DOHH2 (cell line): ENCODE data around the gene ANKRD29.

Experiments
- H3F3A ChIP-seq: fragments of 200-600 bp; sonication (generic), shearing (Covaris generic); 2 replicates; pipeline ENCODE4 v1.6.0; 2016; ENCODE audit warnings: antibody characterized with exemption, mild to moderate bottlenecking; ENCODE audit not compliant: control insufficient read depth, insufficient read depth
- H3K27ac ChIP-seq: fragments of 200-600 bp; sonication (generic); 2 replicates; pipeline ENCODE4 v1.5.1; 2014; ENCODE audit warnings: low read depth, mild to moderate bottlenecking, low read length, moderate library complexity
- H3K27me3 ChIP-seq: fragments of 200-600 bp; sonication (generic); 2 replicates; pipeline ENCODE4 v1.6.1; 2014; ENCODE audit warnings: mild to moderate bottlenecking, low read length, mixed read lengths; ENCODE audit not compliant: control insufficient read depth
- H3K36me3 ChIP-seq: fragments of 200-600 bp; sonication (generic); 2 replicates; pipeline ENCODE4 v1.6.1; 2014; ENCODE audit warnings: mild to moderate bottlenecking, low read length, moderate library complexity, mixed read lengths; ENCODE audit not compliant: control insufficient read depth
- H3K4me1 ChIP-seq: fragments of 200-600 bp; sonication (generic); 2 replicates; pipeline ENCODE4 v1.6.1; 2014; ENCODE audit warnings: mild to moderate bottlenecking, low read length, mixed read lengths; ENCODE audit not compliant: control insufficient read depth
- H3K4me2 ChIP-seq: fragments of 200-600 bp; sonication (generic); 2 replicates; pipeline ENCODE4 v1.6.0; 2014; ENCODE audit warnings: mild to moderate bottlenecking, low read length, moderate library complexity
- H3K4me3 ChIP-seq: fragments of 200-600 bp; sonication (generic); 2 replicates; pipeline ENCODE4 v1.5.1; 2014; ENCODE audit warnings: mild to moderate bottlenecking, low read length, mixed read lengths
- H3K79me2 ChIP-seq: fragments of 200-600 bp; sonication (generic); 2 replicates; pipeline ENCODE4 v1.6.1; 2014; ENCODE audit warnings: mild to moderate bottlenecking, low read length, mixed read lengths; ENCODE audit not compliant: control insufficient read depth
- H3K9me2 ChIP-seq: fragments of 200-600 bp; sonication (generic); replicated peaks from 2 replicates; pipeline ENCODE4 v1.6.1; 2014; ENCODE audit warnings: mild to moderate bottlenecking, low read length, mixed read lengths; ENCODE audit not compliant: control insufficient read depth
- H3K9me3 ChIP-seq: fragments of 200-600 bp; sonication (generic); 2 replicates; pipeline ENCODE4 v1.6.1; 2014; ENCODE audit warnings: antibody characterized with exemption, low read length, mixed read lengths; ENCODE audit not compliant: control insufficient read depth, insufficient read depth
- H4K20me1 ChIP-seq: fragments of 200-600 bp; sonication (generic); 2 replicates; pipeline ENCODE4 v1.6.0; 2014; ENCODE audit warnings: low read depth, mild to moderate bottlenecking, antibody characterized with exemption, low read length, moderate library complexity; ENCODE audit not compliant: control insufficient read depth, insufficient read depth
- CTCF ChIP-seq: fragments of 200-600 bp; sonication (generic); IDR thresholded peaks from one replicate; pipeline ENCODE4 v1.5.1; 2014; ENCODE audit warnings: antibody characterized with exemption, mild to moderate bottlenecking, low read depth, low read length; ENCODE audit not compliant: poor library complexity, severe bottlenecking
- EZH2phosphoT487 ChIP-seq: fragments of 200-600 bp; sonication (generic); IDR thresholded peaks from 2 replicates; pipeline ENCODE4 v1.6.1; 2017; ENCODE audit warnings: borderline replicate concordance, mild to moderate bottlenecking, antibody characterized with exemption, low read length, moderate library complexity, mixed read lengths

The ANKRD29 gene

GRCh38 chr18:23605941-23606340 lies 56.8 kb downstream of the ANKRD29 start:
- Histone ChIP-seq H3K4me2 (no peak overlapping the region), H3K4me3 (no peak overlapping the region), H3K9me3 (no peaks in the 10 kb centered on the region), H3K4me1 (no peaks in the 10 kb centered on the region), H4K20me1 (no peaks in the 10 kb centered on the region), H3K9me2 (no peaks in the 10 kb centered on the region), H3K36me3 (no peaks in the 10 kb centered on the region), H3K79me2 (no peaks in the 10 kb centered on the region), H3F3A (no peaks in the 10 kb centered on the region), H3K27ac (no peak overlapping the region), H3K27me3 (peaks cover 2% of the 10 kb centered on the region)
- no peak for TF ChIP-seq EZH2phosphoT487

- Histone ChIP-seq H3K36me3 (no peaks in the 10 kb centered on the region), H4K20me1 (0 out of 2 replicates have a peak, but pooled peaks cover 2% of the 10 kb centered on the region), H3F3A (no peaks in the 10 kb centered on the region), H3K9me2 (no peaks in the 10 kb centered on the region), H3K9me3 (no peaks in the 10 kb centered on the region), H3K27me3 (peaks cover 17% of the 10 kb centered on the region), H3K27ac (no peak overlapping the region), H3K79me2 (no peaks in the 10 kb centered on the region), H3K4me1 (peaks cover 9% of the 10 kb centered on the region), H3K4me3 (no peak overlapping the region), H3K4me2 (no peak overlapping the region)
- no peak for TF ChIP-seq CTCF
- no peak for TF ChIP-seq EZH2phosphoT487
Measured at GRCh38 chr18:23599809-23600208, 62.9 kb downstream of the ANKRD29 start.

DNA sequence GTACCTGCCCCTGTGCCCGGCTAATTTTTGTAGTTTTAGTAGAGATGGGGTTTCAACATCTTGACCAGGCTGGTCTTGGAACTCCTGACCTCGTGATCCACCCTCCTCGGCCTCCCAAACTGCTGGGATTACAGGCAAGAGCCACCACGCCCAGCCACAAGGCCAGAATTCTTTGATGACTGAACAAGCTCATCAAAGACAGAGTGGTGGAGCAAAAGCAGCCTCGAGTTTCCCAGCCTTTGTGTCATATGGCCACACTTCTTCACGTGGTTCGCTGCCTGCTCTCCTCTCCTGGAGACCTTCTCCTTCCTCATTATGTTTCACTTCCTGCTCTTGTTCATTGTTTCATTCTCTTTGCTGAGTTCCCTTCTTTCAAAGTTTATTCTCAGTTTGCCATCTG lies 66.5 kb downstream of the ANKRD29 start:
- Histone ChIP-seq H3K27me3 (peaks cover 17% of the 10 kb centered on the region), H4K20me1 (0 out of 2 replicates have a peak, but pooled peaks cover 2% of the 10 kb centered on the region), H3K79me2 (no peaks in the 10 kb centered on the region), H3K4me3 (no peak overlapping the region), H3K36me3 (no peaks in the 10 kb centered on the region), H3K4me2 (no peak overlapping the region), H3K9me2 (no peaks in the 10 kb centered on the region), H3K4me1 (peaks cover 9% of the 10 kb centered on the region), H3K9me3 (no peaks in the 10 kb centered on the region), H3F3A (no peaks in the 10 kb centered on the region), H3K27ac (no peak overlapping the region)
- TF ChIP-seq EZH2phosphoT487, result no peak
- TF ChIP-seq CTCF, result no peak

DNA sequence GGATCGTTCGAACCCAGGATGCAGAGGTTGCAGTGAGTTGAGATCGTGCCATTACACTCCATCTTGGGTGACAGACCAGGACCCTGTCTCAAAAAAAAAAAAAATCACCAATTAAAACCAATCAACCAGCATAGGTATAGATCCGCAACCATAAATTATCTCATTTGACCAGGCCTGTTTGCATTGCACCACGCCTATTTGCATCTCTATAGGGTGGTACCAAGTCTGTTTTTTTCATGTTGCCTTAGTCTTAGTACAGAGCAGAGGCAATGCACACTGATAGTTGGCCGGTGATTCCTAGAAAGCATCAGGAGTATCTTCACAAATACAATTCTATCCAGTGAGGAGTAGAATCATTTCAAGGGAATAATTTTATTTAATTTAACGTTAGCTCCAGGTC lies 67.1 kb downstream of the ANKRD29 start:
- no peak for TF ChIP-seq EZH2phosphoT487
- no peak for TF ChIP-seq CTCF
- Histone ChIP-seq H3K79me2 (no peaks in the 10 kb centered on the region), H4K20me1 (0 out of 2 replicates have a peak, but pooled peaks cover 2% of the 10 kb centered on the region), H3K9me2 (no peaks in the 10 kb centered on the region), H3K27me3 (peaks cover 12% of the 10 kb centered on the region), H3K36me3 (no peaks in the 10 kb centered on the region), H3F3A (no peaks in the 10 kb centered on the region), H3K9me3 (no peaks in the 10 kb centered on the region), H3K4me1 (peaks cover 9% of the 10 kb centered on the region), H3K4me3 (no peak overlapping the region), H3K4me2 (no peak overlapping the region), H3K27ac (no peak overlapping the region)
